Neuronal stem cell (in vitro differentiated cells): Measurements from ENCODE around the gene VPS13D.
A peak's percentile ranks its signal among the peaks of the same experiment; 100 is the strongest.

ENCODE experiments used
- DNase-seq: peaks from one replicate; pipeline ENCODE4 v3.0.0-alpha.2; 2013; ENCODE audit warnings: low spot score
- H2AFZ ChIP-seq: one replicate; pipeline ENCODE4 v1.6.1; 2013; ENCODE audit warnings: mild to moderate bottlenecking, low read length, inconsistent platforms
- H2AK5ac ChIP-seq: 2 replicates; pipeline ENCODE4 v1.6.1; 2013; ENCODE audit warnings: low read depth, mild to moderate bottlenecking, inconsistent platforms, low read length, moderate library complexity, mixed read lengths
- H2BK120ac ChIP-seq: 2 replicates; pipeline ENCODE4 v1.6.1; 2013; ENCODE audit warnings: low read depth, mild to moderate bottlenecking, inconsistent platforms, low read length, moderate library complexity, mixed read lengths
- H2BK12ac ChIP-seq: one replicate; pipeline ENCODE4 v1.6.1; 2013; ENCODE audit warnings: low read length, inconsistent platforms
- H2BK15ac ChIP-seq: 2 replicates; pipeline ENCODE4 v1.6.1; 2013; ENCODE audit warnings: mild to moderate bottlenecking, low read length, inconsistent platforms, mixed read lengths
- H2BK5ac ChIP-seq: one replicate; pipeline ENCODE4 v1.6.1; 2013; ENCODE audit warnings: inconsistent platforms, mild to moderate bottlenecking, low read length, moderate library complexity
- H3K14ac ChIP-seq: one replicate; pipeline ENCODE4 v1.6.1; 2013; ENCODE audit warnings: low read length, inconsistent platforms
- H3K18ac ChIP-seq: 2 replicates; pipeline ENCODE4 v1.6.1; 2013; ENCODE audit warnings: low read length, inconsistent platforms
- H3K23ac ChIP-seq: 2 replicates; pipeline ENCODE4 v1.6.1; 2013; ENCODE audit warnings: low read depth, mild to moderate bottlenecking, mixed read lengths, low read length, inconsistent platforms; ENCODE audit not compliant: poor library complexity
- H3K27ac ChIP-seq: replicated peaks from 3 replicates; pipeline ENCODE4 v1.5.1; 2013; ENCODE audit warnings: low read length, inconsistent platforms
- H3K27me3 ChIP-seq, 3 experiments: 2 replicates each; pipeline ENCODE4 v1.6.1; 2013; ENCODE audit warnings: low read length in 3 of 3, mild to moderate bottlenecking in 2 of 3, inconsistent platforms in 1 of 3, low read depth in 1 of 3, mixed read lengths in 1 of 3, moderate library complexity in 1 of 3; ENCODE audit not compliant: control insufficient read depth in 3 of 3, insufficient read depth in 3 of 3
- H3K36me3 ChIP-seq, 2 donors: replicated peaks in 1 of 2; 2 replicates each; pipeline ENCODE4 v1.6.1; 2013; ENCODE audit warnings: low read length in 2 of 2; ENCODE audit not compliant: control insufficient read depth in 2 of 2, insufficient read depth in 2 of 2
- H3K4ac ChIP-seq: 2 replicates; pipeline ENCODE4 v1.6.1; 2013; ENCODE audit warnings: inconsistent platforms, mild to moderate bottlenecking, low read length, moderate library complexity
- H3K4me1 ChIP-seq, 2 donors: 1 replicate in 1 of 2; 2 replicates in 1 of 2; pipeline ENCODE4 v1.6.1; 2013; ENCODE audit warnings: low read length in 2 of 2, low read depth in 1 of 2; ENCODE audit not compliant: control insufficient read depth in 2 of 2, insufficient read depth in 1 of 2
- H3K4me2 ChIP-seq: one replicate; pipeline ENCODE4 v1.6.1; 2013; ENCODE audit warnings: mild to moderate bottlenecking, low read length, inconsistent platforms; ENCODE audit not compliant: insufficient read depth, poor library complexity, severe bottlenecking
- H3K4me3 ChIP-seq, 2 donors: 2 replicates each; pipeline ENCODE4 v1.5.1; 2013; ENCODE audit warnings: low read length in 2 of 2, mild to moderate bottlenecking in 2 of 2, inconsistent platforms in 1 of 2, moderate library complexity in 1 of 2
- H3K79me1 ChIP-seq: one replicate; pipeline ENCODE4 v1.6.1; 2013; ENCODE audit warnings: low read depth, mild to moderate bottlenecking, inconsistent platforms, low read length, moderate library complexity
- H3K9ac ChIP-seq: one replicate; pipeline ENCODE4 v1.6.1; 2013; ENCODE audit warnings: mild to moderate bottlenecking, low read depth, low read length, inconsistent platforms; ENCODE audit not compliant: poor library complexity
- H3K9me3 ChIP-seq, 2 donors: replicated peaks in 1 of 2; 2 replicates each; pipeline versions ENCODE3 to v1.6.1; 2013; ENCODE audit warnings: low read length in 2 of 2, mild to moderate bottlenecking in 2 of 2, inconsistent platforms in 1 of 2, low read depth in 1 of 2, mixed read lengths in 1 of 2, moderate library complexity in 1 of 2; ENCODE audit not compliant: control insufficient read depth in 2 of 2, insufficient read depth in 1 of 2
- H4K8ac ChIP-seq: one replicate; pipeline ENCODE4 v1.6.1; 2013; ENCODE audit warnings: low read depth, mild to moderate bottlenecking, inconsistent platforms, low read length, moderate library complexity
- H4K91ac ChIP-seq: one replicate; pipeline ENCODE4 v1.6.1; 2013; ENCODE audit warnings: low read length, low read depth, mild to moderate bottlenecking, inconsistent platforms; ENCODE audit not compliant: poor library complexity
- WGBS, 2 donors: extraction: QIAGEN DNeasy Blood & Tissue Kit; methylation state at CpG; one replicate each; pipeline ENCODE4 v1.1.7; 2013; ENCODE audit warnings: missing lambda C conversion rate in 2 of 2, mixed read lengths in 1 of 2; ENCODE audit not compliant: insufficient read length in 2 of 2, insufficient replicate concordance in 1 of 2; ENCODE audit errors: extremely low coverage in 2 of 2; 5-methylcytosine and 5-hydroxymethylcytosine counted together

The VPS13D gene

DNA sequence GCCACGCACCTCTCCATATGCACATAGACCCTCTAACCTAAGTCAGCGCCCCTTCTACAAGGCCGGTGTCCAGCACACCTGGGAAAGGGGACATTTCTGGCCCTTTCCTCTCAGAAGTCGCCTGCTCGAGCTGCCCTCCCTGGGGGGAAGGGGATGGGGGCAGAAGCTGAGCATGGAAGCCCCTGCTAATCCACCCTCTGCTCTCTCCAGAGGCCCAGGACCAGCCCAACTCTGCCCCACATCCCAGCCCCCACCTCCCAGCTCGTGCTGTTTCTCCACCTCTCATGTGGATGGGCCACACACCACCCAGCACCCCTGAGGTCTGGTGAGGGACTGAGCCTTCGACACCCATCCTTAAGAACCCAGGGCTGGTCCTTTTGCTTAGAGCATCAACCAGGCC is 48.3 kb upstream of the VPS13D start:
- no peak overlapping the region for H4K8ac ChIP-seq
- no peak overlapping the region for H4K91ac ChIP-seq
- H2BK12ac ChIP-seq, result no peak overlapping the region
- no peak overlapping the region for H3K14ac ChIP-seq
- H3K4ac ChIP-seq, result no peak overlapping the region
- H3K4me3 ChIP-seq, result no peak overlapping the region
- H3K9me3 ChIP-seq, result peaks cover 0 to 4% of the 10 kb centered on the region in 2 donors
- H2AK5ac ChIP-seq, result peak overlapping the region; percentile 48
- no peak for DNase-seq
- H2BK15ac ChIP-seq, result no peak overlapping the region
- H3K36me3 ChIP-seq, result no peaks in the 10 kb centered on the region
- H3K18ac ChIP-seq, result peak overlapping the region; percentile 41
- H3K9ac ChIP-seq, result no peak overlapping the region
- H3K27ac ChIP-seq, result no peak overlapping the region
- H3K4me2 ChIP-seq, result no peak overlapping the region
- no peaks in the 10 kb centered on the region for H3K79me1 ChIP-seq
- H2AFZ ChIP-seq, result no peak overlapping the region
- no peak overlapping the region for H2BK120ac ChIP-seq
- H3K4me1 ChIP-seq, result peaks cover 17 to 38% of the 10 kb centered on the region in 2 donors
- H3K27me3 ChIP-seq, result no peaks in the 10 kb centered on the region
- WGBS, 2 donors, result no CpG with 5 or more reads among the region's 7 CpGs
- H2BK5ac ChIP-seq, result no peak overlapping the region
- no peak overlapping the region for H3K23ac ChIP-seq

DNA sequence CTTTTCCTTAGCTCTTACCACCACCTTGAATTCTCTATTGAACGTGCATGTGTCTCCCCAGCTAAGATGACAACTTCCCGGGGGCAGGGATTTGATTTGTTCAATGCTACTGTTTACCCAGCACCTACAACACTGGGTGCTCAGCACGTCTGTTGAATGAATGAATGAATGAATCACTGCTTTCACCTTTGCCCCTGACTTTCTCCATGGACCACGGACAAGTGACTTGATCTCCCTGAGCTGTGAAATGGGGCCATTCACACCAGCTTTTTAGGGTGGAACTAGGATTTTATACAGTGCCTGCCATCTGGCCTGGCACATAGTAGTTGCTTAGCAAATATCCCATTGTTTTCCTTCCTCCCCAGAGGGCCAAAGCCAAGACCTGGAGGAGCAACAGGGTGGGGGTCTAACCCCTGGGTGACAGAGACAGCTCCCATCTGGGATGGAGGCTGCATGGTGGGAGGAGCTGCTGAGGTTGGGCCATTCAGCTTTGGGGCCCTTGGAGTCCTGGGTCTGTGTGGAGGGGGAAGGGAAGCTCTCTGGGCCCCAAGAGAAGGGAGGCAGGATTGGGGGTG is 47.3 kb upstream of the VPS13D start:
- Histone ChIP-seq H2AK5ac (peak overlapping the region; percentile 48), H2BK12ac (no peak overlapping the region), H3K79me1 (no peaks in the 10 kb centered on the region), H4K8ac (no peak overlapping the region), H3K9me3 (peaks cover 0 to 4% of the 10 kb centered on the region in 2 donors), H3K27ac (no peak overlapping the region), H3K4me3 (no peak overlapping the region), H4K91ac (no peak overlapping the region), H3K18ac (peak overlapping the region; percentile 50), H3K14ac (peak overlapping the region; percentile 5), H3K27me3 (no peaks in the 10 kb centered on the region), H2BK120ac (no peak overlapping the region), H2AFZ (no peak overlapping the region), H3K4me1 (peaks cover 15 to 38% of the 10 kb centered on the region in 2 donors), H3K9ac (no peak overlapping the region), H3K36me3 (no peaks in the 10 kb centered on the region), H3K23ac (no peak overlapping the region), H3K4ac (no peak overlapping the region), H2BK15ac (no peak overlapping the region), H3K4me2 (no peak overlapping the region), H2BK5ac (no peak overlapping the region)
- DNase-seq, result no peak
- WGBS, 2 donors, result no CpG with 5 or more reads among the region's 4 CpGs

DNA sequence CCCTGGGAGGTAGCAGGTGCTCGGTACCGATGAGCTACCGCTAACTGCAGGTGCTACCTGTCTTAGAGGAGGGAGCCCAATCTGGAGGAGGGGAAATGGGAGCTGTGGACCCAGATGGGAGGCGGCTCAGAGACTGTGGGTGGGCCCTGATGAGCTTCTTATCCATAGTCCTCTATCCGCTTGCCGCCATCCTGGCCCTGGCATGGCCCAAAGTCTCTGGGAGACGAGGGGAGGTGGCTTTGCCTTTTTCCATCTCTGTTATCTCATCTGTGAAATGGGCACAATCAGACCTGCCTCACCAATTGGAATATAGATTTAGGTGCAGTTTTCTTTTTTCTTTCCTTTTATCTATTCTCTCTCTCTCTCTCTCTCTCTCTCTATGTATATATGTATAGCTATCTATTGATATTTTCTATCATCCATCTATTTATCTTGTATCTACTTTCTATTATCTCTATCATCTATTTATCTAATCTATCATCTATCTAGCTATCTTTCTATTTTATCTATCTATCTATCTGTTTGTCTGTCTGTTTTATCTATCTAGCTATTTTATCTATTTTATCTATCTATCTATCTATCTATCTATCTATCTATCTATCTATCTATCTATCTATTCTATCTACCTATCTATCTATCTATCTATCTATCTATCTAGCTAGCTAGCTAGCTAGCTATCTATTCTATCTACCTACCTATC is 46.6 kb upstream of the VPS13D start:
- Histone ChIP-seq H3K4me1 (peaks cover 11 to 34% of the 10 kb centered on the region in 2 donors), H3K9ac (no peak overlapping the region), H3K27me3 (no peaks in the 10 kb centered on the region), H4K91ac (no peak overlapping the region), H3K4me3 (no peak overlapping the region), H2BK12ac (no peak overlapping the region), H2BK5ac (no peak overlapping the region), H2AK5ac (peak overlapping the region; percentile 13), H3K36me3 (no peaks in the 10 kb centered on the region), H2AFZ (no peak overlapping the region), H3K79me1 (no peaks in the 10 kb centered on the region), H2BK120ac (no peak overlapping the region), H3K27ac (no peak overlapping the region), H3K18ac (no peak overlapping the region), H3K9me3 (peaks cover 0 to 3% of the 10 kb centered on the region in 2 donors), H3K23ac (no peak overlapping the region), H3K14ac (no peak overlapping the region), H3K4ac (no peak overlapping the region), H2BK15ac (no peak overlapping the region), H3K4me2 (no peak overlapping the region), H4K8ac (no peak overlapping the region)
- no peak for DNase-seq
- no CpG with 5 or more reads among the region's 7 CpGs for WGBS, 2 donors

DNA sequence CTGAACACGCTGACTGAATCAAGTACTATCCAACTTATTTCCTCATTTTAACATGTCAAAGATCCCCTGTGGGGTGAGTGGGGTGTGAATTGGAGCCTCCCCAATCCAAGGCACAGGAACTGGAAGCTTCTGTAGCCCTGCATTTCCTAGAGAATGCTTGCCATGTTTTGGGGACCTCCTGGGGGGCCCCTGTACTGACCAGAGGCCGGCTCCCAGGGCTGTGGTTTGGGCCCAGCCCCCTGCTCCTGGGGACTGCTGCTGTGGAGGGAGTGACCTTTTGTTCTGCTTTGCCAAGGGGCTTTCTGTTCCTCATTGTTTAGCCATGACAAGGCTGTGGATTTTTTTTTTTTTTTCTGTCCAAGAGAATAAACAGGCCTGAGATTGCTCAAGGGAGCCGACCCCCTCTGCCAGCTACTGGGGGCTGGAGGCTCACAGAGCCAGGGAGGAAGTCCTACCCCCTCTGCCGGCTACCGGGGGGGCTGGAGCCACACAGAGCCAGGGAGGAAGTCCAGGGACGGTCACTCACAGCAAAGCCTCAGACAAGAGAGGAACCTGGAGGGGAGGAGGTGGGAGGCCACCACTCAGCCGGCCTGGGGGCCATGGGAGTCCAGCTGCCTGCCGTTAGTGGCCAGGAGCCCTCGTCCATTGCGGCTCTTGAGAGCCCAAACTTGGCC is 45.7 kb upstream of the VPS13D start:
- Histone ChIP-seq H3K4me3 (no peak overlapping the region), H3K27ac (peak overlapping the region; percentile 80)
- no CpG with 5 or more reads among the region's 10 CpGs for WGBS, 2 donors

More for the DNA sequence above, 45.7 kb upstream of the VPS13D start:
- Histone ChIP-seq H2BK12ac (peak overlapping the region; percentile 99), H3K36me3 (no peaks in the 10 kb centered on the region), H3K14ac (no peak overlapping the region), H4K91ac (peak overlapping the region; percentile 90), H4K8ac (peak overlapping the region; percentile 88), H3K4ac (peak overlapping the region; percentile 98), H2AFZ (peak overlapping the region; percentile 84), H2BK5ac (peak overlapping the region; percentile 89), H3K18ac (peak overlapping the region; percentile 99), H3K9ac (no peak overlapping the region), H3K79me1 (no peaks in the 10 kb centered on the region), H3K27me3 (no peaks in the 10 kb centered on the region), H2BK15ac (peak overlapping the region; percentile 57), H2AK5ac (peak overlapping the region; percentile 95), H3K23ac (no peak overlapping the region), H2BK120ac (peak overlapping the region; percentile 90), H3K9me3 (peaks cover 0 to 3% of the 10 kb centered on the region in 2 donors), H3K4me1 (peaks cover 11 to 25% of the 10 kb centered on the region in 2 donors), H3K4me2 (peak overlapping the region; percentile 21)
- peak; percentile 50 for DNase-seq
